ENCODE measurements around the gene NDEL1.

- TF ChIP-seq CTCF (IDR thresholded peaks at IDR 0.05; ENCODE audit: extremely low read depth in 1 of 2, insufficient read depth in 1 of 2, low read depth in 1 of 2, low read length in 2 of 2), result no peak
- TF ChIP-seq POLR2A (IDR thresholded peaks at IDR 0.05; ENCODE audit: low read depth, low read length), result no peak
- TF ChIP-seq POLR2AphosphoS5 (IDR thresholded peaks at IDR 0.05; ENCODE audit: insufficient read depth, low read depth, low read length), result peak; percentile 49
- TF ChIP-seq EZH2 (IDR thresholded peaks at IDR 0.05; ENCODE audit: borderline replicate concordance, low read depth, low read length, severe bottlenecking), result no peak
- no peak for TF ChIP-seq JUN (IDR thresholded peaks at IDR 0.05; ENCODE audit: borderline replicate concordance, insufficient read depth, insufficient read length, low read depth)
- TF ChIP-seq, protein P1, sequence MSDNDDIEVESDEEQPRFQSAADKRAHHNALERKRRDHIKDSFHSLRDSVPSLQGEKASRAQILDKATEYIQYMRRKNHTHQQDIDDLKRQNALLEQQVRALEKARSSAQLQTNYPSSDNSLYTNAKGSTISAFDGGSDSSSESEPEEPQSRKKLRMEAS (IDR thresholded peaks at IDR 0.05; ENCODE audit: insufficient read depth, insufficient read length), result no peak
- TF ChIP-seq GATA2 (IDR thresholded peaks at IDR 0.05; ENCODE audit: insufficient read depth, insufficient read length, low read depth, low read length), result no peak
- no peak for TF ChIP-seq FOS (IDR thresholded peaks at IDR 0.05; ENCODE audit: borderline replicate concordance, insufficient read depth, low read length)
Measured at GRCh38 chr17:8436169-8436843, 622 bp downstream of the NDEL1 start.
